Limb (tissue), 2 donors: Measurements from ENCODE around the gene APOL1.

Experiments used
- DNase-seq, 2 donors: peaks; one replicate each; pipeline ENCODE4 v3.0.0-alpha.2; 2016; ENCODE audit errors: extremely low spot score in 2 of 2

Gene APOL1

GRCh38 chr22:36305813-36306212 is 52.9 kb downstream of the APOL1 start:
- no peak for DNase-seq

GRCh38 chr22:36306227-36306626 is 53.3 kb downstream of the APOL1 start:
- DNase-seq = no peak

GRCh38 chr22:36308880-36309279 is 55.9 kb downstream of the APOL1 start:
- no peak for DNase-seq

GRCh38 chr22:36311386-36312085 is 58.6 kb downstream of the APOL1 start:
- DNase-seq = no peak

- no peak for DNase-seq
Observed at GRCh38 chr22:36315325-36315724, 62.4 kb downstream of the APOL1 start.

GRCh38 chr22:36316419-36316818 is 63.5 kb downstream of the APOL1 start:
- no peak for DNase-seq
